ENCODE results near the gene B3GAT1.
A peak's percentile ranks its signal among the peaks of the same experiment; 100 is the strongest.
"Not testable (repeated sequence)": the region's sequence is repeated elsewhere in the genome, so short reads cannot be mapped to it uniquely, and the experiment has no call there.

The B3GAT1 gene

GRCh38 chr11:134412203-134413042, at the start of gene B3GAT1:
B3GAT1 (minus strand) TSS chr11:134412242; CDS start chr11:134387659, 24,583 bp downstream.
- H3K4me3 ChIP-seq (ENCODE audit: low read length in 2 of 2), result peak within 1 kb of the TSS in 1 of 2 donors; percentile 57
- H3K9me3 ChIP-seq (ENCODE audit: control insufficient read depth in 2 of 2, low read length in 2 of 2), result no peaks in the 10 kb centered on the region
- no peak within 1 kb of the TSS for H3K27ac ChIP-seq (ENCODE audit: low read length)
- H3K4me1 ChIP-seq (ENCODE audit: control insufficient read depth, insufficient read depth, low read length), result peaks cover 13% of the 10 kb centered on the region
- peaks cover 44 to 57% of the 10 kb centered on the region in 2 donors for H3K27me3 ChIP-seq (ENCODE audit: control insufficient read depth in 1 of 2, insufficient read depth in 2 of 2, low read length in 2 of 2)
- H3K36me3 ChIP-seq (ENCODE audit: control insufficient read depth in 2 of 2, insufficient read depth in 2 of 2, low read length in 2 of 2), result no peaks in the 10 kb centered on the region
- no peak within 1 kb of the TSS for H3K9ac ChIP-seq (ENCODE audit: low read length in 2 of 2)

- H3K9ac ChIP-seq (ENCODE audit: low read length in 2 of 2), result no peak overlapping the region
- H3K27ac ChIP-seq (ENCODE audit: low read length), result no peak overlapping the region
- peaks cover 4 to 7% of the 10 kb centered on the region in 2 donors for H3K9me3 ChIP-seq (ENCODE audit: control insufficient read depth in 2 of 2, low read length in 2 of 2)
- H3K4me3 ChIP-seq (ENCODE audit: low read length in 2 of 2), result no peak overlapping the region
- H3K4me1 ChIP-seq (ENCODE audit: control insufficient read depth, insufficient read depth, low read length), result no peaks in the 10 kb centered on the region
- H3K36me3 ChIP-seq (ENCODE audit: control insufficient read depth in 2 of 2, insufficient read depth in 2 of 2, low read length in 2 of 2), result no peaks in the 10 kb centered on the region
- H3K27me3 ChIP-seq (ENCODE audit: control insufficient read depth in 1 of 2, insufficient read depth in 2 of 2, low read length in 2 of 2), result peaks cover 7 to 26% of the 10 kb centered on the region in 2 donors
Measured at GRCh38 chr11:134461621-134462020, 49.6 kb upstream of the B3GAT1 start.

GRCh38 chr11:134460881-134461280, 48.8 kb upstream of the B3GAT1 start:
- Histone ChIP-seq H3K36me3 (ENCODE audit: control insufficient read depth in 2 of 2, insufficient read depth in 2 of 2, low read length in 2 of 2) (no peaks in the 10 kb centered on the region), H3K27ac (ENCODE audit: low read length) (no peak overlapping the region), H3K4me1 (ENCODE audit: control insufficient read depth, insufficient read depth, low read length) (no peaks in the 10 kb centered on the region), H3K27me3 (ENCODE audit: control insufficient read depth in 1 of 2, insufficient read depth in 2 of 2, low read length in 2 of 2) (peaks cover 7 to 22% of the 10 kb centered on the region in 2 donors), H3K4me3 (ENCODE audit: low read length in 2 of 2) (no peak overlapping the region), H3K9ac (ENCODE audit: low read length in 2 of 2) (no peak overlapping the region), H3K9me3 (ENCODE audit: control insufficient read depth in 2 of 2, low read length in 2 of 2) (peaks cover 4 to 11% of the 10 kb centered on the region in 2 donors)

GRCh38 chr11:134460062-134460561, 48.1 kb upstream of the B3GAT1 start:
- H3K9ac ChIP-seq (ENCODE audit: low read length in 2 of 2), result no peak overlapping the region
- peaks cover 4 to 11% of the 10 kb centered on the region in 2 donors for H3K9me3 ChIP-seq (ENCODE audit: control insufficient read depth in 2 of 2, low read length in 2 of 2)
- H3K4me3 ChIP-seq (ENCODE audit: low read length in 2 of 2), result no peak overlapping the region
- H3K4me1 ChIP-seq (ENCODE audit: control insufficient read depth, insufficient read depth, low read length), result no peaks in the 10 kb centered on the region
- no peak overlapping the region for H3K27ac ChIP-seq (ENCODE audit: low read length)
- H3K36me3 ChIP-seq (ENCODE audit: control insufficient read depth in 2 of 2, insufficient read depth in 2 of 2, low read length in 2 of 2), result no peaks in the 10 kb centered on the region
- H3K27me3 ChIP-seq (ENCODE audit: control insufficient read depth in 1 of 2, insufficient read depth in 2 of 2, low read length in 2 of 2), result peaks cover 7 to 15% of the 10 kb centered on the region in 2 donors

- H3K27ac ChIP-seq (ENCODE audit: low read length), result no peak overlapping the region
- no peak overlapping the region for H3K9ac ChIP-seq (ENCODE audit: low read length in 2 of 2)
- no peaks in the 10 kb centered on the region for H3K4me1 ChIP-seq (ENCODE audit: control insufficient read depth, insufficient read depth, low read length)
- H3K4me3 ChIP-seq (ENCODE audit: low read length in 2 of 2), result no peak overlapping the region
- peaks cover 7 to 11% of the 10 kb centered on the region in 2 donors for H3K27me3 ChIP-seq (ENCODE audit: control insufficient read depth in 1 of 2, insufficient read depth in 2 of 2, low read length in 2 of 2)
- peaks cover 4 to 11% of the 10 kb centered on the region in 2 donors for H3K9me3 ChIP-seq (ENCODE audit: control insufficient read depth in 2 of 2, low read length in 2 of 2)
- H3K36me3 ChIP-seq (ENCODE audit: control insufficient read depth in 2 of 2, insufficient read depth in 2 of 2, low read length in 2 of 2), result no peaks in the 10 kb centered on the region
Measured at GRCh38 chr11:134459246-134460061, 47.4 kb upstream of the B3GAT1 start.

GRCh38 chr11:134457411-134458007, 45.5 kb upstream of the B3GAT1 start:
- H3K36me3 ChIP-seq (ENCODE audit: control insufficient read depth in 2 of 2, insufficient read depth in 2 of 2, low read length in 2 of 2); H3K27me3 ChIP-seq (ENCODE audit: control insufficient read depth in 1 of 2, insufficient read depth in 2 of 2, low read length in 2 of 2); H3K4me1 ChIP-seq (ENCODE audit: control insufficient read depth, insufficient read depth, low read length); H3K27ac ChIP-seq (ENCODE audit: low read length); H3K4me3 ChIP-seq (ENCODE audit: low read length in 2 of 2); H3K9ac ChIP-seq (ENCODE audit: low read length in 2 of 2): not testable (repeated sequence)
- H3K9me3 ChIP-seq (ENCODE audit: control insufficient read depth in 2 of 2, low read length in 2 of 2), result peaks cover 4 to 13% of the 10 kb centered on the region in 2 donors

GRCh38 chr11:134455516-134455915, 43.5 kb upstream of the B3GAT1 start:
- Histone ChIP-seq H3K4me3 (ENCODE audit: low read length in 2 of 2) (no peak overlapping the region), H3K9ac (ENCODE audit: low read length in 2 of 2) (no peak overlapping the region), H3K9me3 (ENCODE audit: control insufficient read depth in 2 of 2, low read length in 2 of 2) (peaks cover 4 to 14% of the 10 kb centered on the region in 2 donors), H3K27ac (ENCODE audit: low read length) (no peak overlapping the region), H3K4me1 (ENCODE audit: control insufficient read depth, insufficient read depth, low read length) (no peaks in the 10 kb centered on the region), H3K27me3 (ENCODE audit: control insufficient read depth in 1 of 2, insufficient read depth in 2 of 2, low read length in 2 of 2) (peaks cover 0 to 5% of the 10 kb centered on the region in 2 donors), H3K36me3 (ENCODE audit: control insufficient read depth in 2 of 2, insufficient read depth in 2 of 2, low read length in 2 of 2) (no peaks in the 10 kb centered on the region)

- Histone ChIP-seq H3K36me3 (ENCODE audit: control insufficient read depth in 2 of 2, insufficient read depth in 2 of 2, low read length in 2 of 2) (no peaks in the 10 kb centered on the region), H3K4me1 (ENCODE audit: control insufficient read depth, insufficient read depth, low read length) (no peaks in the 10 kb centered on the region), H3K9ac (ENCODE audit: low read length in 2 of 2) (no peak overlapping the region), H3K4me3 (ENCODE audit: low read length in 2 of 2) (no peak overlapping the region), H3K27me3 (ENCODE audit: control insufficient read depth in 1 of 2, insufficient read depth in 2 of 2, low read length in 2 of 2) (peaks cover 0 to 2% of the 10 kb centered on the region in 2 donors), H3K9me3 (ENCODE audit: control insufficient read depth in 2 of 2, low read length in 2 of 2) (peaks cover 4 to 14% of the 10 kb centered on the region in 2 donors), H3K27ac (ENCODE audit: low read length) (no peak overlapping the region)
Measured at GRCh38 chr11:134454146-134454690, 42.2 kb upstream of the B3GAT1 start.

- Histone ChIP-seq H3K9me3 (ENCODE audit: control insufficient read depth in 2 of 2, low read length in 2 of 2) (peaks cover 4 to 14% of the 10 kb centered on the region in 2 donors), H3K4me1 (ENCODE audit: control insufficient read depth, insufficient read depth, low read length) (no peaks in the 10 kb centered on the region), H3K27me3 (ENCODE audit: control insufficient read depth in 1 of 2, insufficient read depth in 2 of 2, low read length in 2 of 2) (no peaks in the 10 kb centered on the region), H3K36me3 (ENCODE audit: control insufficient read depth in 2 of 2, insufficient read depth in 2 of 2, low read length in 2 of 2) (no peaks in the 10 kb centered on the region), H3K4me3 (ENCODE audit: low read length in 2 of 2) (no peak overlapping the region), H3K27ac (ENCODE audit: low read length) (no peak overlapping the region), H3K9ac (ENCODE audit: low read length in 2 of 2) (no peak overlapping the region)
Measured at GRCh38 chr11:134453441-134453840, 41.4 kb upstream of the B3GAT1 start.

- no peak overlapping the region for H3K27ac ChIP-seq (ENCODE audit: low read length)
- no peak overlapping the region for H3K9ac ChIP-seq (ENCODE audit: low read length in 2 of 2)
- H3K9me3 ChIP-seq (ENCODE audit: control insufficient read depth in 2 of 2, low read length in 2 of 2), result peaks cover 4 to 14% of the 10 kb centered on the region in 2 donors
Measured at GRCh38 chr11:134452838-134453155, 40.8 kb upstream of the B3GAT1 start.

More at GRCh38 chr11:134452838-134453155, 40.8 kb upstream of the B3GAT1 start:
- H3K27me3 ChIP-seq (ENCODE audit: control insufficient read depth in 1 of 2, insufficient read depth in 2 of 2, low read length in 2 of 2), result no peaks in the 10 kb centered on the region
- H3K36me3 ChIP-seq (ENCODE audit: control insufficient read depth in 2 of 2, insufficient read depth in 2 of 2, low read length in 2 of 2), result no peaks in the 10 kb centered on the region
- H3K4me1 ChIP-seq (ENCODE audit: control insufficient read depth, insufficient read depth, low read length), result no peaks in the 10 kb centered on the region
- no peak overlapping the region for H3K4me3 ChIP-seq (ENCODE audit: low read length in 2 of 2)
